Anterior cingulate cortex (tissue), 58 donors: ENCODE results near the gene NSMCE1.
A peak's percentile ranks its signal among the peaks of the same experiment; 100 is the strongest.
"Not testable (repeated sequence)": the region's sequence is repeated elsewhere in the genome, so short reads cannot be mapped to it uniquely, and the experiment has no call there.

Experiments used
- DNase-seq, 58 donors: peaks; one replicate each; lab custom pipeline; 2025; lab: John Stamatoyannopoulos, UW

The NSMCE1 gene

GRCh38 chr16:27273330-27273669, 4.7 kb upstream of the NSMCE1 start:
- DNase-seq = no peak

DNA sequence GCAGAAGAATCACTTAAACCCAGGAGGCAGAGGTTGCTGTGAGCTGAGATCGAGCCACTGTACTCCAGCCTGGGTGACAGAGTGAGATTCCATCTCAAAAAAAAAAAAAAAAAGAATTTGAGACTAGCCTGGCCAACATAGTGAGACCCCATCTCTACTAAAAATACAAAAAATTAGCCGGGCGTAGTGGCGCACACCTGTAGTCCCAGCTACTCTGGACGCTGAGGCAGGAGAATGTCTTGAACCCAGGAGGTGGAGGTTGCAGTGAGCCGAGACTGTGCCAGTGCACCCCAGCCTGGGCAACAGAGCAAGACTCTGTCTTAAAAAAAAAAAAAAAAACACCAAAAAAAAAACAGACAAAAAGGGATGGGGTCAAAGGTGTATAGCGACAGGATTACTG, 4.1 kb upstream of the NSMCE1 start:
- DNase-seq = not testable (repeated sequence)

DNA sequence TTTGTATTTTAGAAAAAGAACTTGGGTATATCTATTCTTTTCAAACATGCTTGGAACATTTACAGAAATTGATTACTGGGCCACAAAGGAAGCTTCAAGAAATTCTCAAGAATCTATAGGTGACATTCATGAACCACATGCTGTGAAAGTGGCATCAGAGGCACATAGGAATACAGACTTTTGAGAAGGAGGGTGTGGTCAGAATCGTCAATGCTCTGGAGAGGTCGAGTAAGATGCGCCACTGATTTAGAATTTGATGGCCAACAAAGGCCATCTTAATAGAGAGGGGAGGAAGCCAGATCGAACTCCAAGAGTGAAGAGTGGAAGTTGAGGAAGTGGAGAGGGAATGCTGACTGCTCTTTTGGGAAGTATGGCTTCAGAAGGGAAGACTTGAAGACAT, 3.5 kb upstream of the NSMCE1 start:
- no peak for DNase-seq

- DNase-seq = no peak
Observed at GRCh38 chr16:27270349-27270748, 1.8 kb upstream of the NSMCE1 start.

DNA sequence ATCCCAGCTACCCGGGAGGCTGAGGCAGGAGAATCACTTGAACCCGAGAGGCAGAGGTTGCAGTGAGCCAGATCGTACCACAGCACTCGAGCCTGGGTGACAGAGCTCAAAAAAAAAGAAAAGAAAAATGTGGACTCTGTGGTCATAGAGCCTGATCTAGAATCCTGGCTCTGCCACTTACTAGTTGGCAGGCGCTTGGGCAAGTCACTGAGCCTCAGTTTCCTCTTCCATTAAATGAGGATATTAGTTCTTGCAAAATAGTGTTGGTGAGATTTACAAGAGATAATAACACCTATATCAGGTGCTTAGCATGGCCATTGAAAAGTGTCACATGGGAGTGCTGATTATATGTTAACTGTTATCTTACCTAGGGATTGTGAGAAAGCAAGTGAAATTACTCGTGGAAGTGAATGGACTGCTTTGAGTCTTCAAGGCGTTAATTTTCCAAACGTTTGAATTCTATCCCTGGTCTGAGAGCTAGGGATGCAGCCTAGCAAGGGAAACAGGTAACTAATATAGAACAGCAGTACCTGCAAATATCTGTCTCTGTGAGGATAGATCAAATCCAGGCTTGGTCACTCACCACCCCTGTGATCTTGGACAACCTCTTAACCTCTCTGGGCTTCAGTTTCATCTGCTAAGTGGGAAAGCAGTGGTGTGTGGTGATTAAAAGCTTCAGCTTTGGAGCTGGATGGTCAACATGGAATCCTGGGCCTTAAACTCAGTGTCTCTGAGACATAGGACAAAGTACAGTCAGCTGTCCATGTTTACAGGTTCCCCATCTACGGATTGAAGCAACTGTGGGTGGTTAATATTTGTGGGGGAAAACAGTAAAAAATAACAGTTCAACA, 953 bp upstream of the NSMCE1 start:
- no peak for DNase-seq

DNA sequence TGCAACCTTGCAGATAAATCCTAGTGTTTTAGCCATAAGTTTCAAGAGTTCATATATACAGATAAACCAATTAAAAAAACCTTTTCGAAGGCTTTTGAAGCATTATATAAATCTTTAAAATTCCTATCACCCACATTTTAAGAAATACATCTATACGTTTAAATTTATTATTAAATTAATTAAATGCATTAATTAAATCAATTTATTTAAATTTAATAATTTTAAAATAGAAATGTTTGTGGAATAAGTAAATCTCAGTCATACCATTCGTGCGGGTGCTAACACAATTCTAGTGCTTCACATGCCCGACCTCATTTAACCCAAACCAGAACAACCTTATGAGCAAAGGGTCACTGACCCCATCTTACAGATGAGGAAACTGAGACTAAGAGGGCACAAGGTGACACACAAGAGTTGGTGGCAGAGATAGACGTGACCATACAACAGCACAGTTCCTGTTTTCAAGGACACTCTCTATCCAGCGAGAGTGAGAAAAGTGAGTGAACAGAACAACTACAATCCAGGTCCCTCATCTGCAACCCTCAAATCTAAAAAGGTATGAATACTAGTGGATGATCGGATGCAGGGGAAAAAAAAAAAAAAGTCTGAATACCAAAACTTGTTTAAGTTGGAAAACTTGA, 1.4 kb downstream of the NSMCE1 start:
- no peak for DNase-seq

GRCh38 chr16:27265982-27266381, 2.6 kb downstream of the NSMCE1 start:
- DNase-seq = no peak

DNA sequence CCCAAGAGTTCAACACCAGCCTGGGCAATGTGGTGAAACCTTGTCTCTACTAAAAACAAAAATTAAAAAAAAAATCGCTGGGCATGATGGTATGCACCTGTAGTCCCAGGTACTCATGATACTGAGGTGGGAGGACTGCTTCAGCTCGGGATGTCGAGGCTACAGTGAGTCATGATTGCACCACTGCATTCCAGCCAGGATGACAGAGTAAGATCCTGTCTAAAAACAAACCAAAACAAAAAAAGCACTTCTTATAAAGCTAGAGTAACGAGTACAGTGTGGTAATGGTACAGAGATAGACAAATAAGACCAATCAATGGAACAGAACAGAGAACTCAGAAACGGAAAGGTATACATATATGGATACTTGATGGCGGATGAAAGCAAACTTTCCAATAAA, 4.4 kb downstream of the NSMCE1 start:
- no peak for DNase-seq

DNA sequence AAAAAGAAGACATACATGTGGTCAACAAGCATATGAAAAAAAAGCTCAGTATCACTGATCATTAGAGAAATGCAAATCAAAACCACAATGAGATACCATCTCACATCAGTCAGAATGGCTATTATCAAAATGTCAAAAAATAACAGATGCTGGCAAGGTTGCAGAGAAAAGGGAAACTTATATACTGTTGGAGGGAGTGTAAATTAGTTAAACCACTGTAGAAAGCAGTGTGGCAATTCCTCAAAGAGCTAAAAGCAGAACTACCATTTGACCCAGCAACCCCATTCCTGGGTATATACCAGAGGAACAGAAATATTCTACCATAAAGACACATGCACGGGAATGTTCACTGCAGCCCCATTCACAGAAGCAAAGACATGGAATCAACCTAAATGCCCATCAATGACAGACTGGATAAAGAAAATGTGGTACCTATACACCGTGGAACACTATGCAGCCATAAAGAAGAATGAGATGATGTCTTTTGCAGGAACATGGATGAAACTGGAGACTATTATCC, 5.6 kb downstream of the NSMCE1 start:
- DNase-seq = not testable (repeated sequence)

DNA sequence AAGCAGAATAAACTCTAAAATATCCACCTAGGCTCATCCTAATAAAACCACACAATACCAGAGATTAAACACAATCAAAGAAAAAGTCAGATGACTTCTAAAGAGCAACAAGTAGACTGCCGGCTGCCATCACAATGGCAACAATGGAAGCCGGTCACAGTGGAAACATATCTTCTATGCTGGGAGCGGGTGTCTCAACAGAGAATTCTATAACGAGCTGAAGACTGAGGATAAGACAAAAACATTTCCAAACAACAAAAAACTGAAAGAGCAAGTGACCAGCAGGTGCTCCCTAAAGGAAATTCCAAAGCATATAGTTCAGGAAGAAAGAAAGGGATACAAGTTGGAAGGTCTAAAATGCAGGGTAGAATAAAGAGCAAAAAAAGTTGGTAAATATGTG, 8.9 kb downstream of the NSMCE1 start:
- no peak for DNase-seq

GRCh38 chr16:27258241-27258734, 10.3 kb downstream of the NSMCE1 start:
- no peak for DNase-seq

- no peak for DNase-seq
Observed at GRCh38 chr16:27257271-27257670, 11.3 kb downstream of the NSMCE1 start.

DNA sequence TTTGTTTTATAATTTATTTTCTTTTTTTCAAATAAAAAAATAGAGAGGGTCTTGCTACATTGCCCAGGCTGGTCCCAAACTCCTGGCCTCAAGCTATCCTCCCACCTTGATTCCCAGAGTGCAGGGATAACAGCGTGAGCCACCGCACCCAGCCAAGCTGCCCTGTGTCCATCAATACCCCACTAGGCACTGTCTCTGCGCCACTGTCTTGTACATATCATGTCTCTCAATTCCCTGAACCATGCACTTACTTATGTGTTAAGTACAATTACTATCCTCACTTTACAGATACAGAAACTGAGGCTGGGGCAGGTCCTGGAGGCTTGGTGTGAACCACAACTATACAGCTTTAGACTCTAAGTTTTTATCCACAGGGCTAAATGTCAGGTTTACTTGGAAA, 11.7 kb downstream of the NSMCE1 start:
- DNase-seq = no peak

DNA sequence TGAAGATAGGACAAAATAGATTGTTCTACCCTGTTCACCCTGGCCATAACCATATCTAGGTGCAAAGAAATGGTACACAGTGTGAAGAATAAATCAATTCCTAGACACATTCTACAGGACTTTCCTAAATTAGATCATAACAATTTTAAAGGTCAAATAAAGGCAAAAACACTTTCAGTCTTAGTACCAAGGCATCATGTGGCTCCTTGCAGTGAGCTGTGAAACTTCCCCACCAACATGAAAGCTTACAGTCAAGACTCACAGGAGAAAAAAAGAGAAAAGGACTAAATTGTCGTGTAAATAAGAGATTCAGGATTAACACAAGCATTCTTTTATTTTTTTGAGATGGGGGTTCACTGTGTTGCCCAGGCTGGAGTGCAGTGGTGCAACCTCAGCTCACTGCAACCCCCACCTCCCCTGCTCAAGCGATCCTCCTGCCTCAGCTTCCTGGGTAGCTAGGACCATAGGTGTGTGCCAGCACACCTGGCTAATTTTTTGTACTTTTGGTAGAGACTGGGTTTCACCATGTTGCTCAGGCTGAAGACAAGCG, 14.2 kb downstream of the NSMCE1 start:
- no peak for DNase-seq

DNA sequence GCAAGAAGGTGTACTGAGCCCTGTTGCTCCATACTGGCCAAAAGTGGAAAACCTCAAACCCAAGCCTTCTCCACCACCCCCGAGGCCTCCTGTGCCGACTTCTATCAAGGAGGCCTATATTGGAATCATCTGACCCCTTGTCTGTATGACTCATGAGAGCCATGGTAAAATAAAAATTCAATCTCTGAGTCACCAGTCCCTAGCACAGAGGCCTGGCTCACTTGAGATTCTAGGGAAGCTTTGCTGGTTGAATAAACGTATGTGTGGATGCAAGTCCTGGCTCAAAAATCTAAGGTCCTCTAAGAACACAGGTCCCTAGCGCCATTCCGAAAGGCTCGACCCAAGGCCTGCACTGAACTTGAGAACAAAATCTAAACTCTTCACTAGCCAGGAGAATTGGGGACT, 15.0 kb downstream of the NSMCE1 start:
- DNase-seq = no peak

DNA sequence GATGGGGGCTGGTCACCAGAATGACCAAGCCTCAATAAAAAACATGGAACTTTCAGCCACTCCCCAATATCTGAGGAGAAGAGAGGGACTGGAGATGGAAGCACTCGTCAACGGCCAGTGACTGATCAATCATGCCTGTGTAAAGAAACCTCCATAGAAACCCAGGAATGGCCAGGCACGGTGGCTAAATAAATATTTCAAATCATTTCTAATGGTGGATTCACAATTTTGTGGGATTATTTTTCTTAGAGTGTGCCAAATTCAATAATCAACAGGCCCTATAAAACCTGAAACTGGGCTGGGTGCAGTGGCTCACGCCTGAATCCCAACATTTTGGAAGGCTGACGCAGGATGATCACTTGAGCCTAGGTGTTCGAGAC, 16.4 kb downstream of the NSMCE1 start:
- DNase-seq = no peak

- DNase-seq = peak in 1 of 58 donors; percentile 9
Observed at GRCh38 chr16:27251541-27252205, 16.9 kb downstream of the NSMCE1 start.

DNA sequence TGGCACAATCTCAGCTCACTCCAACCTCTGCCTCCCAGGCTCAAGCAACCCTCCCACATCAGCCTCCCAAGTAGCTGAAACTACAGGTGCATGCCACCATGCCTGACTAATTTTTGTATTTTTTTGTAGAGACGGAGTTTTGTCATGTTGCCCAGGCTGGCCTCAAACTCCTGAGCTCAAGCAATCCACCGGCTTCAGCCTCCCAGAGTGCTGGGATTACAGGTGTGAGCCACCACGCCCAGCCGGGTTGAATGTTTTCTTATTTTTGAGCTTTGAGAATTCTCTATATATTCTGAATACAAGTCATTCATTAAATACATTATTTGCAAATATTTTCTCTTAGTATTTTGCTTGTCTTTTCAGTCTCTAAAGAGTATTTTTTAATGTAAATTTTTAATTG, 19.7 kb downstream of the NSMCE1 start:
- DNase-seq = not testable (repeated sequence)

- no peak for DNase-seq
Observed at GRCh38 chr16:27248036-27248435, 20.5 kb downstream of the NSMCE1 start.

DNA sequence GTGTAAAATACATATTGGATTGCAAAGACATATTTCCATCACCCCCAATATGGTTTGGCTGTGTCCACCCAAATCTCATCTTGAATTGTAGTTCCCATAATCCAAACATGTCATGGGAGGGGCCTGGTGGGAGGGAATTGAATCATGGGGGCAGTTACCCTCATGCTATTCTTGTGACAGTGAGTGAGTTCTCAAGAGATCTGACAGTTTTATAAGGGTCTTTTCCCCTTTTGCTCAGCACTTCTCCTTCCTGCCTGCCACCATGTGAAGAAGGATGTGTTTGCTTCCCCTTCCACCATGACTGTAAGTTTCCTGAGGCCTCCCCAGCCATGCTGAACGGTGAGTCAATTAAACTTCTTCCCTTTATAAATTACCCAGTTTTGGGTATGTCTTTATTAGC, 21.5 kb downstream of the NSMCE1 start:
- DNase-seq = not testable (repeated sequence)

- DNase-seq = no peak
Observed at GRCh38 chr16:27246439-27246838, 22.1 kb downstream of the NSMCE1 start.
